ENCODE results near the gene APOBEC3H.

APOBEC3H gene

GRCh38 chr22:39135092-39135896 lies 38.2 kb downstream of the APOBEC3H start:
- no peaks in the 10 kb centered on the region for H3K27me3 ChIP-seq (ENCODE audit: insufficient read depth, low read length, poor library complexity)
- no peak overlapping the region for H2AK5ac ChIP-seq (ENCODE audit: low read length)
- no peak overlapping the region for H3K4me2 ChIP-seq (ENCODE audit: low read length)
- no peak overlapping the region for H2BK120ac ChIP-seq (ENCODE audit: low read depth, low read length)
- H2BK15ac ChIP-seq (replicated peaks; ENCODE audit: low read depth), result no peak overlapping the region
- no peaks in the 10 kb centered on the region for H3K36me3 ChIP-seq (ENCODE audit: control insufficient read depth, insufficient read depth, low read length)
- H3K79me1 ChIP-seq (ENCODE audit: low read length), result no peaks in the 10 kb centered on the region
- no peak overlapping the region for H3K27ac ChIP-seq (ENCODE audit: low read depth, low read length)
- H3K18ac ChIP-seq (ENCODE audit: low read length), result no peak overlapping the region
- no peak overlapping the region for H4K8ac ChIP-seq (ENCODE audit: low read depth, low read length)
- peak; percentile 79 for DNase-seq
- H2BK5ac ChIP-seq (ENCODE audit: low read length), result no peak overlapping the region
- no peak overlapping the region for H3K4me3 ChIP-seq (ENCODE audit: low read length)
- no CpG with 5 or more reads among the region's 15 CpGs for WGBS (ENCODE audit: extremely low coverage, insufficient coverage, low lambda C conversion rate)
- H4K5ac ChIP-seq (ENCODE audit: low read length), result no peak overlapping the region
- peak overlapping the region; percentile 34 for H3K56ac ChIP-seq (ENCODE audit: low read length)
- H3K9ac ChIP-seq (ENCODE audit: low read length), result no peak overlapping the region
- no peaks in the 10 kb centered on the region for H3K79me2 ChIP-seq (ENCODE audit: control insufficient read depth, insufficient read depth, low read length)
- peaks cover 8% of the 10 kb centered on the region for H3K4me1 ChIP-seq (ENCODE audit: control insufficient read depth, low read depth, low read length)
- no peak overlapping the region for H3K23ac ChIP-seq (ENCODE audit: low read length)
- no peak overlapping the region for H3K4ac ChIP-seq (ENCODE audit: low read depth, low read length)

GRCh38 chr22:39136317-39136716 lies 39.3 kb downstream of the APOBEC3H start:
- no peak overlapping the region for H3K27ac ChIP-seq (ENCODE audit: low read depth, low read length)
- WGBS (ENCODE audit: extremely low coverage, insufficient coverage, low lambda C conversion rate), result no CpG with 5 or more reads among the region's 8 CpGs
- H3K9ac ChIP-seq (ENCODE audit: low read length), result no peak overlapping the region
- no peak overlapping the region for H3K18ac ChIP-seq (ENCODE audit: low read length)
- H3K4me3 ChIP-seq (ENCODE audit: low read length), result no peak overlapping the region
- no peak overlapping the region for H3K4me2 ChIP-seq (ENCODE audit: low read length)
- no peak overlapping the region for H4K5ac ChIP-seq (ENCODE audit: low read length)
- no peak overlapping the region for H3K23ac ChIP-seq (ENCODE audit: low read length)
- H3K79me2 ChIP-seq (ENCODE audit: control insufficient read depth, insufficient read depth, low read length), result no peaks in the 10 kb centered on the region
- peaks cover 2% of the 10 kb centered on the region for H3K4me1 ChIP-seq (ENCODE audit: control insufficient read depth, low read depth, low read length)
- H4K8ac ChIP-seq (ENCODE audit: low read depth, low read length), result no peak overlapping the region
- no peak overlapping the region for H3K4ac ChIP-seq (ENCODE audit: low read depth, low read length)
- H3K56ac ChIP-seq (ENCODE audit: low read length), result peak overlapping the region; percentile 44
- no peak overlapping the region for H2BK15ac ChIP-seq (replicated peaks; ENCODE audit: low read depth)
- H3K36me3 ChIP-seq (ENCODE audit: control insufficient read depth, insufficient read depth, low read length), result no peaks in the 10 kb centered on the region
- no peaks in the 10 kb centered on the region for H3K27me3 ChIP-seq (ENCODE audit: insufficient read depth, low read length, poor library complexity)
- no peak overlapping the region for H2AK5ac ChIP-seq (ENCODE audit: low read length)
- no peaks in the 10 kb centered on the region for H3K79me1 ChIP-seq (ENCODE audit: low read length)
- H2BK120ac ChIP-seq (ENCODE audit: low read depth, low read length), result no peak overlapping the region
- no peak for DNase-seq
- H2BK5ac ChIP-seq (ENCODE audit: low read length), result no peak overlapping the region

GRCh38 chr22:39138357-39138997 lies 41.4 kb downstream of the APOBEC3H start:
- Histone ChIP-seq H3K23ac (ENCODE audit: low read length) (no peak overlapping the region), H3K4me1 (ENCODE audit: control insufficient read depth, low read depth, low read length) (no peaks in the 10 kb centered on the region), H3K27me3 (ENCODE audit: insufficient read depth, low read length, poor library complexity) (no peaks in the 10 kb centered on the region), H3K79me1 (ENCODE audit: low read length) (no peaks in the 10 kb centered on the region), H2BK5ac (ENCODE audit: low read length) (no peak overlapping the region), H3K36me3 (ENCODE audit: control insufficient read depth, insufficient read depth, low read length) (no peaks in the 10 kb centered on the region), H3K79me2 (ENCODE audit: control insufficient read depth, insufficient read depth, low read length) (no peaks in the 10 kb centered on the region), H4K8ac (ENCODE audit: low read depth, low read length) (no peak overlapping the region), H4K5ac (ENCODE audit: low read length) (no peak overlapping the region), H3K56ac (ENCODE audit: low read length) (no peak overlapping the region), H3K4me2 (ENCODE audit: low read length) (no peak overlapping the region), H2BK120ac (ENCODE audit: low read depth, low read length) (no peak overlapping the region), H2AK5ac (ENCODE audit: low read length) (no peak overlapping the region), H3K9ac (ENCODE audit: low read length) (no peak overlapping the region), H3K27ac (ENCODE audit: low read depth, low read length) (no peak overlapping the region), H2BK15ac (replicated peaks; ENCODE audit: low read depth) (no peak overlapping the region), H3K4ac (ENCODE audit: low read depth, low read length) (no peak overlapping the region), H3K18ac (ENCODE audit: low read length) (no peak overlapping the region), H3K4me3 (ENCODE audit: low read length) (no peak overlapping the region)
- DNase-seq, result no peak
- WGBS (ENCODE audit: extremely low coverage, insufficient coverage, low lambda C conversion rate), result no CpG with 5 or more reads among the region's 14 CpGs

DNA sequence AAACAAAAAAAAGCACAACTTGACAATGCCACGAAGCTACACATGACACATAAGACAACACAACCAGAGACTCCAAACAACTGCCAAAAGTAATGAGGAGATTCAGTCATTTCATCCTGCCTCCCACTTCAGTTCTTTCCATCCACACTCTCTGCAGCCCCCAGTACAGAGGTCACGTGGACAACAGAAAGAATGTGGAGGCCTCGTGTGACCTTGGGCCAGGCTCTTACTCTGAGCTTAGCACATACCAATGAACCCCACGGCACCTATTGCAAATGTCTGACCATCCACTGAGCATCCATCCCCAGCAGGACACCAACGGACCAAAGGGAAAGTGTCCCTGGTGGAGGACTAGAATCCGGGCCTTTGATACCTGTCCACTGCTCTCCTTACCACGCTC lies 42.9 kb downstream of the APOBEC3H start:
- no CpG with 5 or more reads among the region's 7 CpGs for WGBS (ENCODE audit: extremely low coverage, insufficient coverage, low lambda C conversion rate)
- Histone ChIP-seq H3K4me2 (ENCODE audit: low read length) (no peak overlapping the region), H2AK5ac (ENCODE audit: low read length) (no peak overlapping the region), H2BK120ac (ENCODE audit: low read depth, low read length) (no peak overlapping the region), H3K27ac (ENCODE audit: low read depth, low read length) (no peak overlapping the region), H3K4me3 (ENCODE audit: low read length) (no peak overlapping the region), H3K56ac (ENCODE audit: low read length) (no peak overlapping the region), H3K79me2 (ENCODE audit: control insufficient read depth, insufficient read depth, low read length) (no peaks in the 10 kb centered on the region), H3K36me3 (ENCODE audit: control insufficient read depth, insufficient read depth, low read length) (no peaks in the 10 kb centered on the region), H3K23ac (ENCODE audit: low read length) (no peak overlapping the region), H2BK5ac (ENCODE audit: low read length) (no peak overlapping the region), H4K8ac (ENCODE audit: low read depth, low read length) (no peak overlapping the region), H3K4me1 (ENCODE audit: control insufficient read depth, low read depth, low read length) (peaks cover 5% of the 10 kb centered on the region), H3K27me3 (ENCODE audit: insufficient read depth, low read length, poor library complexity) (no peaks in the 10 kb centered on the region), H3K4ac (ENCODE audit: low read depth, low read length) (no peak overlapping the region), H3K79me1 (ENCODE audit: low read length) (no peaks in the 10 kb centered on the region), H3K9ac (ENCODE audit: low read length) (no peak overlapping the region), H4K5ac (ENCODE audit: low read length) (no peak overlapping the region), H2BK15ac (replicated peaks; ENCODE audit: low read depth) (no peak overlapping the region), H3K18ac (ENCODE audit: low read length) (no peak overlapping the region)
- DNase-seq, result no peak

DNA sequence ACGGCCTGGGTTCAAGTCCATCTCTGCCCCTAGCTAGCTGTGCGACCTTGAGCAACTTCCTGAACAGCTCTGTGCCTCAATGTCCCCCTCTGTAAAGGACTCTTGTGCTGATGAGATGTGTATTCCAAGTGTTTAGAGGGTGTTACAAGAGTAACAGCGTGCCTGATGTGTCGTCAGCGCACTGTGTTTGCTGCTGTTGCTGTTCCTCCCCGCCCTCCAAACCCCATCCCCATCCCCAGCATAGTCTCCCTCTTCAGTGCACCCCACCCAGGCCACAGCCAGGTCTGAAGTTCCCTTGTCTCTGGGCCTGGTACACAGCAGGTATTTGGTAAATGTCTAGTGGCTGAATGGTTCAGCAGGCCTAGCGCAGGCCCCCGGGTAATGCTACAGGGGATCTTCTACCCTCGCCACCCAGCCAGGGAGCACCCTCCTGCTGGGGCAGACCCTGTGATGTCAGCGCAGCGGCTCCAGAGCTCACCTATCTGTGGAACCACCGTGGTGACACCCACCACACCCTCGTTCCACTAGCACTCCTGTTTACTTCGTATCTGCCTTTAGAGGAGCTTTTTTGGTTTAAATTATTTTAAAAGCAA lies 45.1 kb downstream of the APOBEC3H start:
- no peak overlapping the region for H2BK15ac ChIP-seq (replicated peaks; ENCODE audit: low read depth)
- DNase-seq, result no peak

More for the DNA sequence above, 45.1 kb downstream of the APOBEC3H start:
- Histone ChIP-seq H3K36me3 (ENCODE audit: control insufficient read depth, insufficient read depth, low read length) (no peaks in the 10 kb centered on the region), H3K9ac (ENCODE audit: low read length) (no peak overlapping the region), H3K56ac (ENCODE audit: low read length) (no peak overlapping the region), H3K27me3 (ENCODE audit: insufficient read depth, low read length, poor library complexity) (no peaks in the 10 kb centered on the region), H3K4me2 (ENCODE audit: low read length) (no peak overlapping the region), H3K18ac (ENCODE audit: low read length) (no peak overlapping the region), H2BK5ac (ENCODE audit: low read length) (no peak overlapping the region), H3K4me1 (ENCODE audit: control insufficient read depth, low read depth, low read length) (peaks cover 5% of the 10 kb centered on the region), H2BK120ac (ENCODE audit: low read depth, low read length) (no peak overlapping the region), H3K23ac (ENCODE audit: low read length) (no peak overlapping the region), H3K4me3 (ENCODE audit: low read length) (no peak overlapping the region), H4K8ac (ENCODE audit: low read depth, low read length) (no peak overlapping the region), H3K4ac (ENCODE audit: low read depth, low read length) (no peak overlapping the region), H3K79me2 (ENCODE audit: control insufficient read depth, insufficient read depth, low read length) (no peaks in the 10 kb centered on the region), H3K27ac (ENCODE audit: low read depth, low read length) (no peak overlapping the region), H4K5ac (ENCODE audit: low read length) (no peak overlapping the region), H2AK5ac (ENCODE audit: low read length) (no peak overlapping the region), H3K79me1 (ENCODE audit: low read length) (no peaks in the 10 kb centered on the region)
- no CpG with 5 or more reads among the region's 14 CpGs for WGBS (ENCODE audit: extremely low coverage, insufficient coverage, low lambda C conversion rate)

Data from mesendoderm (in vitro differentiated cells).